ENCODE data around the gene VWDE.

The VWDE gene

GRCh38 chr7:12290761-12291160 lies 112.9 kb downstream of the VWDE start:
- DNase-seq (ENCODE audit: low read depth in 2 of 2): no peak

- DNase-seq (ENCODE audit: low read depth in 2 of 2): no peak
Measured at GRCh38 chr7:12289996-12290395, 113.7 kb downstream of the VWDE start.

- DNase-seq (ENCODE audit: low read depth in 2 of 2): no peak
Measured at GRCh38 chr7:12287901-12288300, 115.8 kb downstream of the VWDE start.

- no peak for DNase-seq (ENCODE audit: low read depth in 2 of 2)
Measured at GRCh38 chr7:12281038-12281437, 122.6 kb downstream of the VWDE start.
